T-cell (primary cell): ENCODE results near the gene ANKRD44. TPM values are rescaled to one million over a fixed set of nuclear protein-coding genes. Genes with fewer than 3 reads are reported as not detected.
A peak's percentile ranks its signal among the peaks of the same experiment; 100 is the strongest.

ENCODE experiments used
- ATAC-seq, 4 experiments: fragments of 200-7000 bp in 3 of 4; fragments of 150-1000 bp in 1 of 4; cut with Tn5 transposase; replicated peaks in 1 of 4; 1 replicate in 3 of 4; 2 replicates in 1 of 4; pipeline ENCODE4 v1.10.0; 2021; ENCODE audit warnings: moderate library complexity in 3 of 4, mild to moderate bottlenecking in 2 of 4, moderate number of reproducible peaks in 1 of 4
- CTCF ChIA-PET, 2 donors: fragments of 300-600 bp; sonication (Branson Sonifier 250); formaldehyde crosslinking; loops; one replicate each; lab custom pipeline; 2022; ENCODE audit warnings: antibody characterized with exemption in 2 of 2; lab: Charles Lee
- POLR2A ChIA-PET, 2 donors: fragments of 300-600 bp; sonication (Branson Sonifier 250); formaldehyde crosslinking; loops; one replicate each; lab custom pipeline; 2022; ENCODE audit warnings: antibody characterized with exemption in 2 of 2; lab: Charles Lee
- DNase-seq, 35 experiments: peaks; one replicate each; pipeline versions ENCODE4 v3.0.0 to v3.0.0-alpha.2; 2013 to 2023
- H3K27ac ChIP-seq: one replicate; pipeline ENCODE4 v1.5.1; 2013; ENCODE audit warnings: low read length
- H3K27me3 ChIP-seq, 2 experiments: replicated peaks in 1 of 2; 1 replicate in 1 of 2; 2 replicates in 1 of 2; pipeline versions ENCODE4 v1.6.1 to v1.7.0; 2013; ENCODE audit warnings: low read length in 1 of 2, mixed read lengths in 1 of 2; ENCODE audit not compliant: control insufficient read depth in 2 of 2, insufficient read depth in 2 of 2; ENCODE audit errors: extremely low read depth in 1 of 2
- H3K36me3 ChIP-seq, 2 donors: 1 replicate in 1 of 2; 2 replicates in 1 of 2; pipeline versions ENCODE4 v1.6.1 to v1.7.0; 2013; ENCODE audit warnings: low read length in 1 of 2; ENCODE audit not compliant: control insufficient read depth in 2 of 2, insufficient read depth in 1 of 2; ENCODE audit errors: extremely low read depth in 1 of 2
- H3K4me1 ChIP-seq, 2 experiments: 1 replicate in 1 of 2; 2 replicates in 1 of 2; pipeline versions ENCODE4 v1.6.1 to v1.7.0; 2013; ENCODE audit warnings: low read length in 2 of 2, mixed read lengths in 1 of 2; ENCODE audit not compliant: insufficient read depth in 2 of 2, control insufficient read depth in 1 of 2; ENCODE audit errors: extremely low read depth in 1 of 2
- H3K4me3 ChIP-seq, 2 donors: 1 replicate in 1 of 2; 2 replicates in 1 of 2; pipeline versions ENCODE4 v1.5.1 to v1.7.0; 2013; ENCODE audit warnings: mild to moderate bottlenecking in 2 of 2, low read length in 1 of 2, moderate library complexity in 1 of 2; ENCODE audit not compliant: control insufficient read depth in 1 of 2; ENCODE audit errors: extremely low read depth in 1 of 2
- H3K9me3 ChIP-seq: 2 replicates; pipeline ENCODE4 v1.7.0; 2013
- H3K27ac Mint-ChIP-seq, 2 donors: one replicate each; pipeline ENCODE4 v1.8.0; 2020 to 2021; ENCODE audit warnings: mild to moderate bottlenecking in 2 of 2, mixed read lengths in 2 of 2
- H3K27me3 Mint-ChIP-seq, 2 donors: one replicate each; pipeline ENCODE4 v1.8.0; 2021 to 2022; ENCODE audit warnings: mixed read lengths in 2 of 2
- H3K36me3 Mint-ChIP-seq: one replicate; pipeline ENCODE4 v1.8.0; 2021; ENCODE audit warnings: mixed read lengths
- H3K4me1 Mint-ChIP-seq, 3 donors: one replicate each; pipeline ENCODE4 v1.8.0; 2020 to 2022; ENCODE audit warnings: mixed read lengths in 3 of 3, mild to moderate bottlenecking in 1 of 3
- H3K4me3 Mint-ChIP-seq, 3 donors: one replicate each; pipeline ENCODE4 v1.8.0; 2020 to 2022; ENCODE audit warnings: mild to moderate bottlenecking in 3 of 3, mixed read lengths in 3 of 3, moderate library complexity in 3 of 3
- H3K9me3 Mint-ChIP-seq, 3 donors: one replicate each; pipeline ENCODE4 v1.8.0; 2020 to 2022; ENCODE audit warnings: mixed read lengths in 3 of 3
- WGBS: methylation state at CpG from one replicate; pipeline ENCODE4 v1.1.5; 2013; ENCODE audit warnings: missing lambda C conversion rate; ENCODE audit not compliant: insufficient coverage; 5-methylcytosine and 5-hydroxymethylcytosine counted together
- total RNA-seq, 35 experiments: library from RNA in 6 of 35; stranded (reverse) in 6 of 35; fragments of 120-200 nt in 1 of 35; gene quantifications; one replicate each; pipeline versions ENCODE4 v1.2.1 to v1.2.4 and lab custom pipeline; 2013 to 2026

Gene ANKRD44
- total RNA-seq, 5 donors from 2014 or later (not counting 1 experiment from before 2014, with no cell fraction given) = 225 to 333 (median 238) TPM

DNA sequence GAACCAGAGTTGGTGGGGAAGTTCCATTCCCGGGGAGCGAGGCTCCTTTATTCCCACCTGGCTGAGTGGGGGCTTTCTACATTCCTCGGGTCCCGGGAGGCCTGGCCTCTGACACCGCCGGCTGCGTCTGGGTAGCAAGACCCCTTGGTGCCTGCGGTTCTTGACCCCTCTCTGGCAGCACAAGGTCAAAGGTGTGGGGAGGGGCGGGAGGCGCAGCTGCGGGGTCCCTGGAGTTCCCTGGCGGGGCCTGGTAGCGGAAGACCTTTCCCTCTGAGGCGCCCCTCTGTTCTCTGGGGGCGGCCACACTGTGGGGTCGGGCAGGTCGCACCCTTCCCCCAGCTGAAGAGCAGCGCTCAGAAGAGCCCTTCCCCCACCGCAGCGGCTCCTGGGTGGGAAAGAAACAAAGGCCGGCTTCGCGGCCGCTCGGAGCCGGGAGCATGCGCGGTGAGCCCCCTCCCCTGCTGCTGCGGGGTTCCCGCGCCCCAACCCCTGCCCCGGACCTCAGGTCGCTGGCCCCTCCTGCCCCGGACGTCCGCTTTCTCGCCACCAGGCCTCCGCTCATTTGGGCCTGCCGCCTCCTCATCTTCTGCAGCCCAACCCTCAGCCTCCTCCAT lies 146.3 kb downstream of the ANKRD44 start:
- H3K9me3 Mint-ChIP-seq = no peaks in the 10 kb centered on the region
- H3K27ac ChIP-seq = no peak overlapping the region
- ATAC-seq (no peak), DNase-seq (no peak)
- peak overlapping the region; percentile 66 to 83 for H3K27ac Mint-ChIP-seq
- ChIA-PET POLR2A (interaction anchor here (0.6 kb wide), 2 partner anchors 17 to 37 kb away, joined by 3 to 10 read pairs; no protein-coding TSS in a partner anchor), CTCF (no interaction called here)
- peak overlapping the region in 1 of 3 donors; percentile 41 for H3K4me3 Mint-ChIP-seq
- no peaks in the 10 kb centered on the region for H3K27me3 ChIP-seq
- no peaks in the 10 kb centered on the region for H3K9me3 ChIP-seq
- H3K36me3 ChIP-seq = peaks cover 5 to 28% of the 10 kb centered on the region in 2 donors
- H3K4me1 Mint-ChIP-seq = peaks cover 83 to 93% (median 89%) of the 10 kb centered on the region in 3 donors
- WGBS = 93% methylated on average over 30 of the region's 39 CpGs
- H3K27me3 Mint-ChIP-seq = no peaks in the 10 kb centered on the region
- H3K4me3 ChIP-seq = no peak overlapping the region
- peaks cover 35 to 61% of the 10 kb centered on the region in 2 experiments for H3K4me1 ChIP-seq
- peaks cover 14% of the 10 kb centered on the region for H3K36me3 Mint-ChIP-seq

DNA sequence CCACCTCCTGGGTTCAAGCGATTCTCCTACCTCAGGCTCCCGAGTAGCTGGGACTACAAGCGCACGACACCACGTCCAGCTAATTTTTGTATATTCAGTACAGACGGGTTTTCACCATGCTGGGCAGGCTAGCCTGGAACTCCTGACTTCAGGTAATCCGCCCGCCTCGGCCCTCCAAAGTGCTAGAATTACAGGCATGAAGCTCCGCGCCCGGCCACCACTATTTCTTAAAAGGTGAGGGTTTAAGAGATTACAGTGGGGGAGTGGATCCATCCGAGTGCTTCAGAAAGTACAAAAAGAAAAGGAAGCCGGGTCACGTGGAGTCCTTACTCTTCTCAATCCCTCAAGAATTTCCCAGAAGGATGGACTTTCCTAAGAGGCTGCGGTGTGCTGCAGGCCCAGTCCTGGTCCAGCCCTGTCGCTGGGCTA lies 146.9 kb downstream of the ANKRD44 start:
- ChIA-PET POLR2A (interaction anchor here (0.6 kb wide), 2 partner anchors 17 to 36 kb away, joined by 3 to 10 read pairs; no protein-coding TSS in a partner anchor), CTCF (no interaction called here)
- peaks cover 5 to 30% of the 10 kb centered on the region in 2 donors for H3K36me3 ChIP-seq
- no peaks in the 10 kb centered on the region for H3K9me3 ChIP-seq
- ATAC-seq = no peak
- Mint-ChIP-seq H3K4me3 (peak overlapping the region in 1 of 3 donors; percentile 25), H3K27me3 (no peaks in the 10 kb centered on the region), H3K27ac (peak overlapping the region; percentile 83 to 90), H3K36me3 (peaks cover 14% of the 10 kb centered on the region), H3K4me1 (peaks cover 83 to 93% (median 89%) of the 10 kb centered on the region in 3 donors), H3K9me3 (no peaks in the 10 kb centered on the region)
- H3K4me3 ChIP-seq = no peak overlapping the region
- no peak overlapping the region for H3K27ac ChIP-seq
- no peak for DNase-seq
- H3K27me3 ChIP-seq = no peaks in the 10 kb centered on the region
- peaks cover 35 to 56% of the 10 kb centered on the region in 2 experiments for H3K4me1 ChIP-seq
- WGBS = 96% methylated on average over 7 of the region's 17 CpGs

DNA sequence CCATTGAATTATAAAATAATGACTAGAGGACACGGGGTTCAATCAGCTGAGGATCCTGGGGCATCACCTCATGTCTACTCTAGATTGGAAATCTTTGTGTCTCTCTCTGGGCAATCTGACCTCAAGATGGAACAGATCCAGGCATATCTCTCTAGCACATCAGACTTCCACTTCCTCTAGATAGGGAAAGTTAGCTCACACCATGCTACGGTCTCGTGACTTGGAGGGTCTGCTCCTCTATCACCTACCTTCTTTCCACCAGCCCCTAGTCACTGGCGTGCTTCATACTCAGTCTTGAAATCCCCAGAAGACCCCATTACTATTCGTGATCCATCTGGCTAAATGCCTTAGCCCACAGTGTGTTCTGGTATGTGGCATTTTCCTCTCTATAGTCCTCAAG lies 148.8 kb downstream of the ANKRD44 start:
- Histone ChIP-seq H3K27ac (peak overlapping the region; percentile 19), H3K4me3 (no peak overlapping the region), H3K36me3 (peaks cover 5 to 38% of the 10 kb centered on the region in 2 donors), H3K4me1 (peaks cover 36 to 48% of the 10 kb centered on the region in 2 experiments), H3K27me3 (no peaks in the 10 kb centered on the region), H3K9me3 (no peaks in the 10 kb centered on the region)
- H3K9me3 Mint-ChIP-seq = peaks cover 0 to 2% (median 1%) of the 10 kb centered on the region in 3 donors
- H3K27me3 Mint-ChIP-seq = no peaks in the 10 kb centered on the region
- DNase-seq = no peak
- CTCF ChIA-PET = interaction anchor here in 1 of 2 donors (0.6 to 1.6 kb wide), 2 partner anchors 48 to 142 kb away, joined by 3 to 7 read pairs; no protein-coding TSS in a partner anchor
- POLR2A ChIA-PET = interaction anchor here in 1 of 2 donors (1.9 kb wide), 1 partner anchor 10 kb away, joined by 5 read pairs; no protein-coding TSS in a partner anchor
- H3K36me3 Mint-ChIP-seq = peaks cover 19% of the 10 kb centered on the region
- peak overlapping the region in 1 of 3 donors; percentile 7 for H3K4me3 Mint-ChIP-seq
- ATAC-seq = no peak
- WGBS = 90% methylated on average over 2 of the region's 5 CpGs
- peak overlapping the region; percentile 83 to 90 for H3K27ac Mint-ChIP-seq
- H3K4me1 Mint-ChIP-seq = peaks cover 77 to 88% (median 84%) of the 10 kb centered on the region in 3 donors

DNA sequence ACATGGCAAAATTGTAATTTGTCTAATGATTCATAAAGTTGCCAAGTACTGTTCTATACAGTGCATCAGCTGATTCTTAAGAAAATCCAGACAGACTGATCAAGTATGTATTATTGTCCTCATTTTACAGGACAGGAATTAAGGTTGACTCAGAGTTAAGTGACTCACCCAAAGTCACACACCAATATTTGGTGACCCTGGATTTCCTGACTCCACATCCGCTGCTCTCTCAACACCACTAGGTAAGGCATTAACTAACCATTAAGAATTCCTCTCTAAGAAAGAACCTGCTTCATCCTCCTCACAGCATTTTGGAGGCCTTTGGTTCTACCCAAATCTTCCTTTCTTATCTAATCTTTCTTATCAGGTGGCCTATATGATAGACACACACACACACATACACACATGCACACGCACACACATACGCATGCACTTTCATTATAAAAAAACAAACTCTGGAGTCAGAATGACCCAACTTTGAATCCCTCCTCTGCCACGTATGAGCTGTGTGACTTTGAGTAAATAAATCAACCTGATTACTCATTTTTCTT lies 150.8 kb downstream of the ANKRD44 start:
- H3K27me3 ChIP-seq = no peaks in the 10 kb centered on the region
- no peak overlapping the region for H3K4me3 Mint-ChIP-seq
- peaks cover 5 to 35% of the 10 kb centered on the region in 2 donors for H3K36me3 ChIP-seq
- peak overlapping the region; percentile 82 to 90 for H3K27ac Mint-ChIP-seq
- H3K27ac ChIP-seq = peak overlapping the region; percentile 20
- peaks cover 28 to 41% of the 10 kb centered on the region in 2 experiments for H3K4me1 ChIP-seq
- H3K36me3 Mint-ChIP-seq = peaks cover 25% of the 10 kb centered on the region
- peak in 6 of 35 experiments; percentile 3 to 53 (median 14) for DNase-seq
- peaks cover 0 to 8% (median 3%) of the 10 kb centered on the region in 3 donors for H3K9me3 Mint-ChIP-seq
- no peak overlapping the region for H3K4me3 ChIP-seq
- POLR2A ChIA-PET = interaction anchor here in 1 of 2 donors (0.6 to 1.1 kb wide), 2 partner anchors 22 to 207 kb away, joined by 3 to 6 read pairs; no protein-coding TSS in a partner anchor
- CTCF ChIA-PET = interaction anchor here (0.6 to 1.1 kb wide), 4 partner anchors 16 to 222 kb away, joined by 3 to 5 read pairs (median 4); no protein-coding TSS in a partner anchor
- peak; percentile 71 to 90 (median 76) for ATAC-seq
- H3K4me1 Mint-ChIP-seq = peaks cover 78 to 83% (median 80%) of the 10 kb centered on the region in 3 donors
- no peaks in the 10 kb centered on the region for H3K27me3 Mint-ChIP-seq
- no peaks in the 10 kb centered on the region for H3K9me3 ChIP-seq
- 78% methylated on average over 3 of the region's 4 CpGs for WGBS

DNA sequence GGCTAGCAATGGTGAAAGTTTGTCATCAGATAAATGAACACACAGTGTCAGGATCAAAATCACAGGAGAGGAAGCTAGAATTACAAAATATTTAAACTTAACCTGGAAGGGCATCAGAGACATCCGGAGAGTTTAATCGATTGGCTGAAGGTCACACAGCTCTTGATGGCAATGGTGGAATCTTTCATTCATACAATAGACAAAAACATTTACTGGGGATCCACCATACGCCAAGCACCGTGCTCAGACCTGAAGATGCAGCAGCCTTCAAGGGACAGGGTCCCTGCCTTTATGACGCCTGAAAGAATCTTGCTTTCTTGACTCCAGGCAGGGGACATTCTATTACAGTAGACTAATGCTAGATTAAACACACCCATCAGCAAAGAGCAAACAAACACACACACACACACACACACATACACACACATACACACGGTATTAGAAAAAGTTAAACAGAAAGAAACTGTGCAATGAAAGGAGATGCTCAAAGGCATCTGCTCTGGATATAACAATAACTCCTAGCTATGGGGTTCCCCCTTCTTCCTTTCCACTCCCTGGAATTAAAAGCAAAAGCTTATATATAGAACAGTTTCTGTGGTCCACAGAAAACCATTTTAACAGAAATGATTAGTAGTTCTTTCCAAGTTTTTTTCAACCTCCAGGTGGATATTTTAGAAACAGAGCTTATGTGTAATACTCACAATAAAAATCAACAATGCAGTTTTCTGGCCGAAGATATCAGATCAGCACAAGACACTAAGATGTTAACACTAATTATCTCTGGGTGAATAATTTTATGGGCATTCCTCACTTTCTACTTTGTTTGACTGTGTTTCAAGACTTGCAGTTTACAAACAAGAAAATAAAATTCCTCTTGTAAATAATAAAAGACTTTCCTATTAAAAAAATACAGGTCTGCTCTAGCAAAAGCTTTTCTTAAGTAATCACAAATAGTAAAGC lies 151.7 kb downstream of the ANKRD44 start:
- H3K36me3 ChIP-seq = peaks cover 5 to 30% of the 10 kb centered on the region in 2 donors
- DNase-seq = no peak
- peak overlapping the region in 1 of 3 donors; percentile 2 for H3K4me3 Mint-ChIP-seq
- H3K4me1 Mint-ChIP-seq = peaks cover 81 to 86% (median 84%) of the 10 kb centered on the region in 3 donors
- no peaks in the 10 kb centered on the region for H3K27me3 ChIP-seq
- peaks cover 0 to 8% (median 3%) of the 10 kb centered on the region in 3 donors for H3K9me3 Mint-ChIP-seq
- no peak overlapping the region for H3K4me3 ChIP-seq
- H3K27ac ChIP-seq = peak overlapping the region; percentile 24
- ATAC-seq = no peak
- ChIA-PET CTCF (interaction anchor here (0.5 to 1.1 kb wide), 6 partner anchors 14 to 1515 kb away, joined by 3 to 5 read pairs (median 4); no protein-coding TSS in a partner anchor), POLR2A (interaction anchor here in 1 of 2 donors (0.7 to 1.1 kb wide), 2 partner anchors 10 to 23 kb away, joined by 5 to 6 read pairs; no protein-coding TSS in a partner anchor)
- H3K27ac Mint-ChIP-seq = peak overlapping the region; percentile 82 to 90
- WGBS = 86% methylated on average over 3 of the region's 7 CpGs
- peaks cover 23% of the 10 kb centered on the region for H3K36me3 Mint-ChIP-seq
- no peaks in the 10 kb centered on the region for H3K27me3 Mint-ChIP-seq
- no peaks in the 10 kb centered on the region for H3K9me3 ChIP-seq
- H3K4me1 ChIP-seq = peaks cover 29 to 38% of the 10 kb centered on the region in 2 experiments
